ENCODE results near the gene HDAC4.
"Not testable (repeated sequence)": the region's sequence is repeated elsewhere in the genome, so short reads cannot be mapped to it uniquely, and the experiment has no call there.

DNA sequence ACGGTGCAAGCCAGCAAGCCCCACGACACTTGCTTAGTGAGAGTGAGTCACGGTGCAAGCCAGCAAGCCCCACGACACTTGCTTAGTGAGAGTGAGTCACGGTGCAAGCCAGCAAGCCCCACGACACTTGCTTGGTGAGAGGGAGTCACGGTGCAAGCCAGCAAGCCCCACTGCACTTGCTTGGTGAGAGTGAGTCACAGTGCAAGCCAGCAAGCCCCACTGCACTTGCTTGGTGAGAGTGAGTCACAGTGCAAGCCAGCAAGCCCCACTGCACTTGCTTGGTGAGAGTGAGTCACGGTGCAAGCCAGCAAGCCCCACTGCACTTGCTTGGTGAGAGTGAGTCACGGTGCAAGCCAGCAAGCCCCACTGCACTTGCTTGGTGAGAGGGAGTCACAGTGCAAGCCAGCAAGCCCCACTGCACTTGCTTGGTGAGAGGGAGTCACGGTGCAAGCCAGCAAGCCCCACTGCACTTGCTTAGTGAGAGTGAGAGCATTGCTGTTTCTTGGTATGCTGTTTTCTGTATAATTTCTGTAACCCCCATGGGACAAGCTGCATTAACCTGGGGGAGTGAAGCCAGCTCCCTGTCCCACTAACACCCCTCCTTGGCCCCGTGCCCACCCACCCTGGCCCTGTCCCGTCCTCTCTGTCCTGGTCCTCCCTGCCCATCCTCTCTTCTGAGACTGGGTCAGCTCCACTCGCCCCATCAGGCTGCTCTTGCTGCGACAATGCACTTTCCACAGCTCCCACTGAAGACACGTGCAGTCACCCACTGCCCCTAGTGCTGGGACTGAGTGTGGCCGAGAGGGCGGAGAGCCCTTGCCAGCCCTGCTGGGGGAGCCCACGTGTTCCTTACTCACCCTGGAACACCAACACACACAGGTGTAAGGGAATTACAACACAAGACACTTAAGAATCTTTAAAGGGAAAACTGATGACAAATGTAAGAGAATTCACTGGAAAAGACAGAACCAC, 331.2 kb downstream of the HDAC4 start:
- not testable (repeated sequence) for TF ChIP-seq CTCF, POLR2A, POLR2AphosphoS5, EP300 (IDR thresholded peaks at IDR 0.05)

All from stomach (tissue), 4 donors.